HepG2 (cell line): Measurements from ENCODE around the gene FKBP5. TPM values are rescaled to one million over a fixed set of nuclear protein-coding genes. Genes with fewer than 3 reads are reported as not detected.

Experiments used
- ATAC-seq: fragments of 200-7000 bp; cut with Tn5 transposase; 3 replicates; pipeline ENCODE4 v1.9.1; 2020; ENCODE audit warnings: mild to moderate bottlenecking, moderate library complexity
- BruUV-seq: library from RNA; stranded (reverse); fragments of 400-500 nt; replicated peaks from 2 replicates; lab custom pipeline; 2021; lab: Mats Ljungman, UMichigan
- CTCF ChIA-PET: fragments of 300-600 bp; formaldehyde crosslinking; extraction: SDS; loops from one replicate; lab custom pipeline; 2021; ENCODE audit warnings: low total read pairs, inconsistent platforms, low intra/inter-chr PET ratio; lab: Yijun Ruan, JAX
- POLR2A ChIA-PET: fragments of 350-600 bp; sonication (Branson Sonifier 250); formaldehyde crosslinking; loops from one replicate; lab custom pipeline; 2020; ENCODE audit warnings: antibody characterized with exemption, inconsistent platforms; lab: Yijun Ruan, JAX
- DNase-seq: peaks from one replicate; pipeline ENCODE4 v3.0.0-alpha.2; 2015; ENCODE audit warnings: low spot score
- FAIRE-seq: peaks from 3 replicates; lab custom pipeline; 2011; peaks lifted over from hg19 to GRCh38; lab: Jason Lieb, UNC
- H2AFZ ChIP-seq: one replicate; pipeline ENCODE4 v1.6.1; 2011; ENCODE audit warnings: low read length, inconsistent platforms
- H3K27ac ChIP-seq: fragments of 300-600 bp; 3 replicates; pipeline ENCODE4 v1.8.0; 2011; ENCODE audit warnings: mixed run types, mild to moderate bottlenecking, mixed read lengths, low read length, inconsistent platforms; ENCODE audit not compliant: insufficient read depth; ENCODE audit errors: extremely low read length
- H3K27me3 ChIP-seq, 2 experiments: fragments of 200-600 bp in 1 of 2; 2 replicates in 1 of 2; 3 replicates in 1 of 2; pipeline versions ENCODE4 v1.6.0 to v1.8.0; 2011; ENCODE audit warnings: low read length in 2 of 2, mild to moderate bottlenecking in 2 of 2, moderate library complexity in 2 of 2, inconsistent platforms in 1 of 2; ENCODE audit not compliant: insufficient read depth in 2 of 2, control insufficient read depth in 1 of 2
- H3K36me3 ChIP-seq, 2 experiments: fragments of 200-600 bp in 1 of 2; replicated peaks in 1 of 2; 2 replicates in 1 of 2; 3 replicates in 1 of 2; pipeline versions ENCODE4 v1.5.1 to v1.8.0; 2011; ENCODE audit warnings: low read length in 2 of 2, inconsistent platforms in 1 of 2; ENCODE audit not compliant: insufficient read depth in 2 of 2, control insufficient read depth in 1 of 2
- H3K4me1 ChIP-seq: 2 replicates; pipeline ENCODE4 v1.5.1; 2012; ENCODE audit warnings: low read length, inconsistent platforms; ENCODE audit not compliant: insufficient read depth
- H3K4me2 ChIP-seq: 2 replicates; pipeline ENCODE4 v1.6.0; 2011; ENCODE audit warnings: low read depth, low read length, inconsistent platforms
- H3K4me3 ChIP-seq, 3 experiments: fragments of 200-600 bp in 1 of 3; sonication (generic), shearing (Covaris generic) in 1 of 3; replicated peaks in 1 of 3; 2 replicates each; pipeline ENCODE4 v1.5.1; 2011 to 2016; ENCODE audit warnings: low read length in 3 of 3, inconsistent platforms in 2 of 3, low read depth in 2 of 3, mild to moderate bottlenecking in 2 of 3, control low read depth in 1 of 3, mixed read lengths in 1 of 3; ENCODE audit not compliant: insufficient read depth in 1 of 3
- H3K79me2 ChIP-seq: one replicate; pipeline ENCODE4 v1.6.1; 2011; ENCODE audit warnings: low read length, inconsistent platforms; ENCODE audit not compliant: insufficient read depth
- H3K9ac ChIP-seq: 2 replicates; pipeline ENCODE4 v1.6.0; 2011; ENCODE audit warnings: mild to moderate bottlenecking, low read depth, low read length, inconsistent platforms; ENCODE audit not compliant: insufficient read depth
- H3K9me3 ChIP-seq: 2 replicates; pipeline ENCODE4 v1.5.1; 2012; ENCODE audit warnings: mild to moderate bottlenecking, low read length
- H4K20me1 ChIP-seq: 2 replicates; pipeline ENCODE4 v1.6.0; 2011; ENCODE audit warnings: inconsistent platforms, mild to moderate bottlenecking, low read length, moderate library complexity; ENCODE audit not compliant: insufficient read depth
- BCL3 ChIP-seq: sonication (generic); formaldehyde crosslinking; IDR thresholded peaks from 2 replicates; pipeline ENCODE4 v1.5.1; 2020; ENCODE audit warnings: mild to moderate bottlenecking, missing genetic modification reagents, moderate library complexity
- CEBPG ChIP-seq: IDR thresholded peaks from 2 replicates; pipeline ENCODE4 v1.6.1; 2016
- CREB1 ChIP-seq, 2 experiments: fragments of 450-650 bp in 1 of 2; IDR thresholded peaks; 2 replicates each; pipeline ENCODE4 v1.6.1; 2016 to 2017; ENCODE audit warnings: control low read depth in 1 of 2, mild to moderate bottlenecking in 1 of 2, missing compliant biosample characterization in 1 of 2, missing genetic modification characterization in 1 of 2
- ETV6 ChIP-seq: sonication (generic); formaldehyde crosslinking; conservative IDR thresholded peaks from 2 replicates; pipeline ENCODE4 v1.4.0; 2020; ENCODE audit warnings: missing genetic modification reagents
- KDM1A ChIP-seq: IDR thresholded peaks from 2 replicates; pipeline ENCODE4 v1.6.1; 2016; ENCODE audit warnings: missing compliant biosample characterization
- MAFG ChIP-seq: sonication (generic); formaldehyde crosslinking; IDR thresholded peaks from 2 replicates; pipeline ENCODE4 v1.5.1; 2020; ENCODE audit warnings: mild to moderate bottlenecking, missing genetic modification reagents
- MIXL1 ChIP-seq: IDR thresholded peaks from 2 replicates; pipeline ENCODE4 v1.6.1; 2016
- NAIF1 ChIP-seq: sonication (generic); formaldehyde crosslinking; IDR thresholded peaks from 2 replicates; pipeline ENCODE4 v1.5.0; 2020; ENCODE audit warnings: mild to moderate bottlenecking, missing genetic modification reagents, borderline replicate concordance
- NFATC3 ChIP-seq: sonication (generic); formaldehyde crosslinking; IDR thresholded peaks from 2 replicates; pipeline ENCODE4 v1.5.1; 2020; ENCODE audit warnings: mild to moderate bottlenecking, missing genetic modification reagents
- PBX2 ChIP-seq: IDR thresholded peaks from 2 replicates; pipeline ENCODE4 v1.6.1; 2016; ENCODE audit warnings: control low read depth
- RCOR2 ChIP-seq: IDR thresholded peaks from 2 replicates; pipeline ENCODE4 v1.6.1; 2016; ENCODE audit warnings: missing biosample characterization, missing genetic modification reagents
- REL ChIP-seq: sonication (generic); formaldehyde crosslinking; conservative IDR thresholded peaks from 2 replicates; pipeline ENCODE4 v1.8.0; 2022; ENCODE audit warnings: mild to moderate bottlenecking, missing genetic modification reagents, moderate library complexity
- STAG1 ChIP-seq: sonication (generic); formaldehyde crosslinking; IDR thresholded peaks from 2 replicates; pipeline ENCODE4 v1.4.0; 2020; ENCODE audit warnings: missing genetic modification reagents
- U2AF1 ChIP-seq: fragments of 200-400 bp; formaldehyde crosslinking; optimal IDR thresholded peaks from 2 replicates; pipeline ENCODE3; 2017; ENCODE audit warnings: mild to moderate bottlenecking, low read depth, low read length
- ZKSCAN8 ChIP-seq: IDR thresholded peaks from 2 replicates; pipeline ENCODE4 v1.6.1; 2016; ENCODE audit warnings: borderline replicate concordance, missing genetic modification reagents, missing compliant biosample characterization
- ZNF367 ChIP-seq: sonication (generic); formaldehyde crosslinking; IDR thresholded peaks from 2 replicates; pipeline ENCODE4 v1.4.0; 2020; ENCODE audit warnings: missing genetic modification reagents, borderline replicate concordance
- WGBS: methylation state at CpG from one replicate; pipeline ENCODE4 v1.1.6; 2017; ENCODE audit warnings: low lambda C conversion rate; 5-methylcytosine and 5-hydroxymethylcytosine counted together
- in situ Hi-C: cut with HindIII; loops from 2 replicates; pipeline ENCODE4 v1.10.0; 2017; ENCODE audit warnings: low pct_unique_long_range_greater_than_20kb; ENCODE audit not compliant: extremely low pct_ligation_motif_present
- intact Hi-C: fragments of 100-400 bp; cut with micrococcal nuclease; formaldehyde crosslinking; loops from one replicate; pipeline ENCODE4 v1.10.0; 2022; ENCODE audit not compliant: unreplicated experiment
- polyA plus RNA-seq, 8 experiments: library from polyadenylated mRNA; depleted of rRNA in 3 of 8; stranded (reverse) in 7 of 8; unstranded in 1 of 8; fragments of >200 nt; fragmentation: Illumina TruSeq in 4 of 8; extraction: Trizol in 4 of 8; gene quantifications; 2 replicates each; pipeline versions ENCODE4 v1.2.1 to v1.2.3, GENCODE V29; 2011 to 2016; ENCODE audit warnings: low read depth in 4 of 8, missing spikeins in 1 of 8, mixed read lengths in 1 of 8; ENCODE audit not compliant: insufficient read depth in 1 of 8
- total RNA-seq, 5 experiments: library from RNA; depleted of rRNA; stranded (reverse); fragments of >200 nt; fragmentation: Illumina TruSeq; extraction: Trizol; gene quantifications; 2 replicates each; pipeline ENCODE4 v1.2.3, GENCODE V29; 2016; ENCODE audit warnings: low read depth in 1 of 5
- TF ChIP-seq, protein P1 (sequence below): sonication (generic); formaldehyde crosslinking; IDR thresholded peaks from 2 replicates; pipeline ENCODE4 v1.8.1; 2023; ENCODE audit warnings: mild to moderate bottlenecking, inconsistent platforms, moderate library complexity, missing genetic modification reagents, borderline replicate concordance
- TF ChIP-seq, protein P2 (sequence below): IDR thresholded peaks from 2 replicates; pipeline ENCODE4 v1.6.1; 2016; ENCODE audit warnings: missing biosample characterization, missing genetic modification reagents, low read depth

FKBP5 gene
- total and polyA plus RNA-seq, 2 of the 13 experiments (the other 11 are each of a cell fraction or from before 2014, with no cell fraction given), result 8.0 to 17.4 TPM

- TF ChIP-seq ETV6, result no peak
- TF ChIP-seq, protein P1, sequence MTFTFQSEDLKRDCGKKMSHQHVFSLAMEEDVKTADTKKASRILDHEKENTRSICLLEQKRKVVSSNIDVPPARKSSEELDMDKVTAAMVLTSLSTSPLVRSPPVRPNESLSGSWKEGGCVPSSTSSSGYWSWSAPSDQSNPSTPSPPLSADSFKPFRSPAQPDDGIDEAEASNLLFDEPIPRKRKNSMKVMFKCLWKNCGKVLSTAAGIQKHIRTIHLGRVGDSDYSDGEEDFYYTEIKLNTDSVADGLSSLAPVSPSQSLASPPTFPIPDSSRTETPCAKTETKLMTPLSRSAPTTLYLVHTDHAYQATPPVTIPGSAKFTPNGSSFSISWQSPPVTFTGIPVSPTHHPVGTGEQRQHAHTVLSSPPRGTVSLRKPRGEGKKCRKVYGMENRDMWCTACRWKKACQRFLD, result no peak
Measured at GRCh38 chr6:35585658-35586057, 103.1 kb downstream of the FKBP5 start (continued).

DNA sequence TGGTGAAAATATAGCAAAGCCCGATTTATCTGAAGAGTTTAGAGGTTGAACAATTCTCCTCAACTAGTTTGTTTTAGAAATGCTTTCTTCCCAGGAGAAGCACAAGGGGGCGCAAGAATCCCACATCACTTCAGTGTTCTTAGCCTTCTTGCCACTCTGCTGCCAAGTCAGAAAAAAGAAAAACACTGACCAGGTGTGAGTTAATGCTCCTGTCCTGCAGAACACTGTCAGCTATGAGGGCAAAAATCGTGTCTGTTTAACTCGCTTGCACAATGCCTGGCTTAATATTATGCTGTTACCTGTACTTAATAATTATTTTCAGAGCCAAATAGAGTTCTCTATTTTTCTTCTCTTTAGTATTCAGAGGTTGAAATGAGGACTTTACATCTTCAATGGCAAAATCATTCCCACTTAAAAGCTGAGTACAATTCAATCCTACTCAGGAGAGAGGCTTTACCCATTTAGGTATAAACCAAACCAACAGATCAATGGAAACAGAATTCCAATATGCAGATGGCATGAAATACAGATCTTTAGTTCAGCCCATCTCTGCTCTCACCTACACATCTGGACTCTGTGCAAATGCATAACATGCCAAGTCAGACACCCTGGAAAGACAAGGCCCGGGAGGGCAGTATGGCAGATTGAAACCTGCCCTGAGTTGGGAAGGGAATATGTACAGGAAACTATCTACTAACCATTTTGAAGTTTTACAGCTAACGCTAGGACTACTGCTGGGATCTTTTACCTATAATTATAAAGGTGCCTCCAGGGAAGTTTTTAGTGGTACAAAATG lies 104.6 kb downstream of the FKBP5 start:
- intact Hi-C loops, result loop anchor here (1.0 to 2.0 kb wide), 4 partner anchors 40 to 173 kb away; partner anchors contain the start of gene ARMC12
- no peaks in the 10 kb centered on the region for H3K27me3 ChIP-seq
- no TSS peak for BruUV-seq
- in situ Hi-C loops, result loop anchor here (5.0 kb wide), 1 partner anchor 153 kb away; the partner anchor contains the start of gene ARMC12
- no peak overlapping the region for H3K27ac ChIP-seq
- H3K9ac ChIP-seq, result no peak overlapping the region
- ChIA-PET CTCF (interaction anchor here (0.8 to 4.9 kb wide), 8 partner anchors 40 to 173 kb away, joined by 3 to 131 read pairs (median 7); partner anchors contain the start of gene ARMC12), POLR2A (interaction anchor here (1.3 kb wide), 1 partner anchor 153 kb away, joined by 5 read pairs; the partner anchor contains the start of gene ARMC12)
- H3K36me3 ChIP-seq, result peaks cover 3 to 23% of the 10 kb centered on the region in 2 experiments; a peak in 4 of 5 replicates
- H3K4me1 ChIP-seq, result no peaks in the 10 kb centered on the region
- no peaks in the 10 kb centered on the region for H3K79me2 ChIP-seq
- FAIRE-seq (peak; percentile 95), ATAC-seq (peak; percentile 87), DNase-seq (peak; percentile 78)
- 31% methylated on average over 6 of the region's 6 CpGs for WGBS
- no peak overlapping the region for H2AFZ ChIP-seq
- no peak overlapping the region for H3K4me2 ChIP-seq
- H3K9me3 ChIP-seq, result no peaks in the 10 kb centered on the region
- H4K20me1 ChIP-seq, result no peaks in the 10 kb centered on the region
- no peak overlapping the region for H3K4me3 ChIP-seq
- TF ChIP-seq, protein P2, sequence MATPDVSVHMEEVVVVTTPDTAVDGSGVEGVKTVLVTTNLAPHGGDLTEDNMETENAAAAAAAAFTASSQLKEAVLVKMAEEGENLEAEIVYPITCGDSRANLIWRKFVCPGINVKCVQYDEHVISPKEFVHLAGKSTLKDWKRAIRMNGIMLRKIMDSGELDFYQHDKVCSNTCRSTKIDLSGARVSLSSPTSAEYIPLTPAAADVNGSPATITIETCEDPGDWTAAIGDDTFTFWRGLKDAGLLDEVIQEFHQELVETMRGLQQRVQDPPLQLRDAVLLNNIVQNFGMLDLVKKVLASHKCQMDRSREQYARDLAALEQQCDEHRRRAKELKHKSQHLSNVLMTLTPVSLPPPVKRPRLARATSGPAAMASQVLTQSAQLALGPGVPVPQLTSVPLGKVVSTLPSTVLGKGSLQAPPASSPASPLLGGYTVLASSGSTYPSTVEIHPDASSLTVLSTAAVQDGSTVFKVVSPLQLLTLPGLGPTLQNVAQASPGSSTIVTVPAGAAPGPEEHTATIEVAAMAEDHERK (CRISPR knock-in tag), result no peak
- TF ChIP-seq U2AF1 (no peak), BCL3 (no peak), REL (CRISPR knock-in tag) (no peak), NFATC3 (no peak), MIXL1 (peak; percentile 47; the same call in 1 of the 2 replicates), ZNF367 (CRISPR knock-in tag) (no peak), NAIF1 (CRISPR knock-in tag) (no peak), CEBPG (CRISPR knock-in tag) (0 out of 2 replicates have a peak, but pooled peaks have one; percentile 3), PBX2 (CRISPR knock-in tag) (no peak), KDM1A (CRISPR knock-in tag) (no peak), ZKSCAN8 (peak; percentile 42; the same call in 1 of the 2 replicates), CREB1 (IDR thresholded peaks at IDR 0.05) (no peak), CREB1 (CRISPR knock-in tag; IDR thresholded peaks at IDR 0.05) (no peak), MAFG (CRISPR knock-in tag) (no peak), RCOR2 (CRISPR knock-in tag) (no peak), STAG1 (CRISPR knock-in tag) (peak; percentile 97)
